ENCODE results near the gene HOXD3. TPM values are rescaled to one million over a fixed set of nuclear protein-coding genes. Genes with fewer than 3 reads are reported as not detected.

Gene HOXD3
- not detected for total RNA-seq

GRCh38 chr2:176156807-176157498 lies at the start of gene HOXD3:
HOXD3 (plus strand) TSS chr2:176157307; CDS start chr2:176169115, 11,808 bp downstream.
- no peak for DNase-seq

GRCh38 chr2:176107731-176108181 lies 49.4 kb upstream of the HOXD3 start:
- no peak for DNase-seq

GRCh38 chr2:176109192-176109901 lies 47.8 kb upstream of the HOXD3 start:
- DNase-seq, result no peak

GRCh38 chr2:176109946-176110345 lies 47.2 kb upstream of the HOXD3 start:
- DNase-seq, result no peak

GRCh38 chr2:176110415-176111308 lies 46.4 kb upstream of the HOXD3 start:
- no peak for DNase-seq

GRCh38 chr2:176111309-176111663 lies 45.8 kb upstream of the HOXD3 start:
- DNase-seq, result no peak

- DNase-seq, result no peak
These were observed 45.2 kb upstream of the HOXD3 start for GRCh38 chr2:176111846-176112374.

- DNase-seq, result no peak
These were observed 44.5 kb upstream of the HOXD3 start for GRCh38 chr2:176112375-176113302.

GRCh38 chr2:176114120-176114929 lies 42.8 kb upstream of the HOXD3 start:
- DNase-seq, result no peak

GRCh38 chr2:176114930-176115625 lies 42.0 kb upstream of the HOXD3 start:
- no peak for DNase-seq

GRCh38 chr2:176115883-176116813 lies 41.0 kb upstream of the HOXD3 start, which contains the start of gene HOXD10:
HOXD10 (plus strand) TSS chr2:176116778; CDS start chr2:176116834, 56 bp downstream.
- no peak for DNase-seq

- DNase-seq, result no peak
These were observed 39.8 kb upstream of the HOXD3 start for GRCh38 chr2:176117162-176117822.

- no peak for DNase-seq
These were observed 39.2 kb upstream of the HOXD3 start for GRCh38 chr2:176117823-176118371.

- no peak for DNase-seq
These were observed 38.3 kb upstream of the HOXD3 start for GRCh38 chr2:176118601-176119339.

GRCh38 chr2:176120364-176121189 lies 36.5 kb upstream of the HOXD3 start:
- DNase-seq, result no peak
